Transverse colon (tissue), 4 donors: ENCODE measurements around the gene RET.

Experiments
- CTCF ChIP-seq, 5 experiments: fragments of 200-600 bp in 3 of 5; fragments of 450-650 bp in 2 of 5; sonication (generic) in 3 of 5; IDR thresholded peaks; 1 replicate in 2 of 5; 2 replicates in 3 of 5; pipeline ENCODE4 v1.5.1; 2016 to 2017; ENCODE audit warnings: antibody characterized with exemption in 5 of 5, inconsistent platforms in 3 of 5, mild to moderate bottlenecking in 2 of 5, moderate library complexity in 1 of 5
- EP300 ChIP-seq: sonication (generic); formaldehyde crosslinking; IDR thresholded peaks from one replicate; pipeline ENCODE4 v1.6.1; 2017; ENCODE audit warnings: antibody characterized with exemption, low read depth
- POLR2A ChIP-seq: fragments of 450-650 bp; IDR thresholded peaks from one replicate; pipeline ENCODE4 v1.6.1; 2016; ENCODE audit warnings: antibody characterized with exemption, mild to moderate bottlenecking, moderate library complexity
- POLR2AphosphoS5 ChIP-seq, 3 donors: sonication (generic); formaldehyde crosslinking; IDR thresholded peaks; one replicate each; pipeline ENCODE4 v1.6.1; 2016; ENCODE audit warnings: antibody characterized with exemption in 3 of 3

- TF ChIP-seq EP300 (no peak), CTCF (IDR thresholded peaks at IDR 0.05) (no peak), POLR2AphosphoS5 (IDR thresholded peaks at IDR 0.05) (no peak), POLR2A (no peak)
Measured at GRCh38 chr10:43126759-43127424, 50.0 kb downstream of the RET start.
